OCI-LY1 (cell line): ENCODE data around the gene RSL1D1.

Experiments
- CTCF ChIP-seq: fragments of 200-600 bp; sonication (generic), shearing (Covaris generic); IDR thresholded peaks from 2 replicates; pipeline ENCODE4 v1.5.1; 2017; ENCODE audit warnings: mild to moderate bottlenecking, antibody characterized with exemption, low read length, moderate library complexity, mixed read lengths
- EZH2 ChIP-seq: fragments of 200-600 bp; sonication (generic), shearing (Covaris generic); IDR thresholded peaks from 2 replicates; pipeline ENCODE4 v1.8.0; 2017; ENCODE audit warnings: borderline replicate concordance, mixed run types, mild to moderate bottlenecking, antibody characterized with exemption, low read length, moderate library complexity, mixed read lengths

- TF ChIP-seq CTCF, result no peak
- TF ChIP-seq EZH2, result no peak
These were observed 28.7 kb upstream of the RSL1D1 start for GRCh38 chr16:11880007-11880406.
